ENCODE measurements around the gene GLYATL3. TPM values are rescaled to one million over a fixed set of nuclear protein-coding genes. Genes with fewer than 3 reads are reported as not detected.
"Not testable (repeated sequence)": the region's sequence is repeated elsewhere in the genome, so short reads cannot be mapped to it uniquely, and the experiment has no call there.

Gene GLYATL3
- not detected in 2 replicates for total RNA-seq

- no peak for DNase-seq (ENCODE audit: low read depth in 2 of 2)
Measured at GRCh38 chr6:49499623-49500022, at the start of gene GLYATL3. Gene GLYATL3, plus strand, starts transcription at chr6:49499923. Its CDS starts 12,068 bp downstream, at chr6:49511991.

GRCh38 chr6:49453221-49453620, 46.5 kb upstream of the GLYATL3 start:
- peak in 1 of 2 donors; percentile 16 for DNase-seq (ENCODE audit: low read depth in 2 of 2)

GRCh38 chr6:49454787-49455709, 44.7 kb upstream of the GLYATL3 start:
- DNase-seq (ENCODE audit: low read depth in 2 of 2) = no peak

GRCh38 chr6:49457771-49458170, 42.0 kb upstream of the GLYATL3 start:
- no peak for DNase-seq (ENCODE audit: low read depth in 2 of 2)

GRCh38 chr6:49462071-49462470, 37.7 kb upstream of the GLYATL3 start:
- peak in 1 of 2 donors; percentile 19 for DNase-seq (ENCODE audit: low read depth in 2 of 2)

- peak in 1 of 2 donors; percentile 12 for DNase-seq (ENCODE audit: low read depth in 2 of 2)
Measured at GRCh38 chr6:49462599-49462926, 37.2 kb upstream of the GLYATL3 start.

GRCh38 chr6:49462927-49463611, 36.7 kb upstream of the GLYATL3 start, which contains the start of the genes CENPQ and MMUT:
Gene CENPQ, plus strand, starts transcription at chr6:49463370. Its CDS starts 6,807 bp downstream, at chr6:49470177.
Gene MMUT, minus strand, starts transcription at chr6:49463253. Its CDS starts 3,787 bp downstream, at chr6:49459466.
- DNase-seq (ENCODE audit: low read depth in 2 of 2) = peak; percentile 93 to 97

- no peak for DNase-seq (ENCODE audit: low read depth in 2 of 2)
Measured at GRCh38 chr6:49463612-49463967, 36.1 kb upstream of the GLYATL3 start.

- DNase-seq (ENCODE audit: low read depth in 2 of 2) = no peak
Measured at GRCh38 chr6:49464691-49465090, 35.0 kb upstream of the GLYATL3 start.

- no peak for DNase-seq (ENCODE audit: low read depth in 2 of 2)
Measured at GRCh38 chr6:49468042-49468441, 31.7 kb upstream of the GLYATL3 start.

GRCh38 chr6:49476564-49476963, 23.2 kb upstream of the GLYATL3 start:
- not testable (repeated sequence) for DNase-seq (ENCODE audit: low read depth in 2 of 2)

- no peak for DNase-seq (ENCODE audit: low read depth in 2 of 2)
Measured at GRCh38 chr6:49479308-49479970, 20.3 kb upstream of the GLYATL3 start.

GRCh38 chr6:49481846-49482245, 17.9 kb upstream of the GLYATL3 start:
- not testable (repeated sequence) for DNase-seq (ENCODE audit: low read depth in 2 of 2)

- not testable (repeated sequence) for DNase-seq (ENCODE audit: low read depth in 2 of 2)
Measured at GRCh38 chr6:49483380-49483779, 16.3 kb upstream of the GLYATL3 start.

GRCh38 chr6:49490633-49491032, 9.1 kb upstream of the GLYATL3 start:
- DNase-seq (ENCODE audit: low read depth in 2 of 2) = no peak

- no peak for DNase-seq (ENCODE audit: low read depth in 2 of 2)
Measured at GRCh38 chr6:49497304-49497703, 2.4 kb upstream of the GLYATL3 start.

- no peak for DNase-seq (ENCODE audit: low read depth in 2 of 2)
Measured at GRCh38 chr6:49499126-49499525, 597 bp upstream of the GLYATL3 start.

GRCh38 chr6:49504666-49505065, 4.9 kb downstream of the GLYATL3 start:
- DNase-seq (ENCODE audit: low read depth in 2 of 2) = no peak

- no peak for DNase-seq (ENCODE audit: low read depth in 2 of 2)
Measured at GRCh38 chr6:49506569-49507111, 6.9 kb downstream of the GLYATL3 start.

GRCh38 chr6:49509342-49509741, 9.6 kb downstream of the GLYATL3 start:
- no peak for DNase-seq (ENCODE audit: low read depth in 2 of 2)

- DNase-seq (ENCODE audit: low read depth in 2 of 2) = no peak
Measured at GRCh38 chr6:49513153-49513989, 13.6 kb downstream of the GLYATL3 start.
